Activated CD4-positive, alpha-beta T cell treated with anti-CD3 and anti-CD28 coated beads, Interleukin-2, amount 50 U/mL, for 48 hours (primary cell): ENCODE measurements around the gene EBPL.
"Not testable (repeated sequence)": the region's sequence is repeated elsewhere in the genome, so short reads cannot be mapped to it uniquely, and the experiment has no call there.

Source experiments
- DNase-seq, 2 experiments: peaks; one replicate each; pipeline ENCODE4 v3.0.0-alpha.2; 2020

Gene EBPL

GRCh38 chr13:49632156-49632555 lies 59.1 kb downstream of the EBPL start:
- no peak for DNase-seq

- DNase-seq: no peak
These were observed 60.7 kb downstream of the EBPL start for GRCh38 chr13:49630580-49630979.

GRCh38 chr13:49629947-49630346 lies 61.3 kb downstream of the EBPL start:
- DNase-seq: no peak

DNA sequence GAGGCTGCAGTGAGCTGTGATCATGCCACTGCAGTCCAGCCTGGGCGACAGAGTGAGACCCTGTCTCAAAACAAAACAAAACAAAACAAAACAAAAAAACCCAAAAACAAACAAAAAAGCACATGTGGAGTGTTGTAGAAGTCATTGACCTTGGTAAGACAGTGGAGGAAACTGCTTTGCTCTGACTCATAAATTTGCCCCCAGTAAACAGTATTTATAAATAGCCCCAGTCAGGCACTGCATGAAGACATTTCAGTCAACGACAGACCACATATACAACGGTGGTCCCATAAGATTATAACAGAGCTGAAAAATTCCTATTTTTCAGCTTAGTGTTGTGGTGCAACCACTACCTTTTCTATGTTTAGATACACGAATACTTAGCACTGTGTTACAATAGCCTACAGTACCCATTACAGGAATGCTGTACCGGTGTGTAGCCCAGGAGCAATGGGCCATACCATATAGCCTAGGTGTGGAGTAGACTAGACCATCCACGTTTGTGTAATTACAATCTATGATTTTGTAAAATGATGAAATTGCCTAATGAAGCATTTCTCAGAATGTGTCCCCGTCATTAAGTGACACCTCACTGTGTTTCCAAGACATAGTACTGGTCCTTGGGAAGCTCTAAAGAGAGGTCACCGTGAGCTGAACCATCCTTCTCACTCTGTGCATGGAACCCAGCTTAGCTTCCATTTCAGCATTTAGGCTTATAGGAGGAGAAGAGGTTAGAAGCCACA lies 61.9 kb downstream of the EBPL start:
- DNase-seq: no peak

DNA sequence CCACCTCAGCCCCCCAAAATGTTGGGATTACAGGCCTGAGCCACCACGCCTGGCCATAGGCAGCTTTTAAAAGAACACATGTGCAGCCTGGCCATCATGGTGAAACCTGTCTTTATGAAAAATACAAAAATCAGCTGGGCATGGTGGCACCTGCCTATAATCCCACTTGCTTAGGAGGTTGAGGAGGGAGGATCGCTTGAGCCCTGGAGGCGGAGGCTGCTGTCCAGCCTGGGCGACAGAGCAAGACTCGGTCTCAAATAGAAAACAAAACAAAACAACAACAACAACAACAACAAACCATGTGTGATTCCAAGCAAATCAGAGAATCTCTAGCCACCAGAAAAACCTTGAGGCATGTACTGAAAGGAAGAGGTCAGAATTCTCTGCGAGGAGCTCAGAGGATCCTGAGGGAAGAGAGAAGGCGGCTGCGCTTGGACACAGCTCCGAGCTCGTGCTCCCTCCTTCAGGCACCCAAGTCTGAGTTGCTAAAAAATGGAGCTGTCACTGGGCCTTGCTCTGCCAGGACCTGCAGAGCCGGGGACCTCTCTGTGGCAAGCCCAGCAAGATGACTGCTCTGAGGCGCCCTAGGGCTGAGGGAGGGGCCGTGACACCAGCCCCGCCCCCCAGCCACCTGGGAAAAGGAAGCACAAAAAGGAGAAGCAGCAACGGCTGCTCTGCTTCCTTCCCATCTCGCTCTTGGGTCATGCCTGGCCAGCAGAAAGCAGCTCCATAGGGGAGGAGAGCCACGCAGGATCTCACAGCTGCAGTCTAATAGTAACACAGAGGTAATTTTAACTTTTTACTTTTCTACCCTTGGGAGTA lies 63.2 kb downstream of the EBPL start, which contains the start of gene ARL11:
TSS of gene ARL11 (plus strand) at position 677 of the 822 bp plus-strand sequence. CDS start 1,941 bp downstream, outside the sequence.
- peak; percentile 61 to 70 for DNase-seq

- DNase-seq: no peak
These were observed 65.8 kb downstream of the EBPL start for GRCh38 chr13:49625392-49626079.

DNA sequence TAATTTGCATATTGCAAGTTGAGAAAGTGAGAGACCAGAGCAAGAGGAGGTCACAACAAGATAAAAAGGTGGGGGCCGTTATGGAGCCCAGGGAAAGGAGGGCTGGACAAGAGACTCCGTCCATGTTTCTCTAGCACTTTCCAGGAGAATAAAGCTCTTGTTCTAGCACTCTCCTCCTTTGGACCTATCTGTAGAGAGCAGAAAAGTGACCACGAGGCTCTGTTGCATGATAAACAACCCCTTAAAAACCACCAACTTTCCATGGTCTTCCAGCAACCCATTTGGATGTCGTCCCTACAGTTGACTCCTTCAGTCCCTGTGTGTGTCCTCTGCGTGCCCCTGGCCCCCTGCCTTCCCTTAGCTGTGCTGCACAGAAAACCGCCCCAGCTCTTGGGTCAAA lies 67.1 kb downstream of the EBPL start:
- no peak for DNase-seq

- DNase-seq: no peak
These were observed 68.9 kb downstream of the EBPL start for GRCh38 chr13:49622174-49622946.

DNA sequence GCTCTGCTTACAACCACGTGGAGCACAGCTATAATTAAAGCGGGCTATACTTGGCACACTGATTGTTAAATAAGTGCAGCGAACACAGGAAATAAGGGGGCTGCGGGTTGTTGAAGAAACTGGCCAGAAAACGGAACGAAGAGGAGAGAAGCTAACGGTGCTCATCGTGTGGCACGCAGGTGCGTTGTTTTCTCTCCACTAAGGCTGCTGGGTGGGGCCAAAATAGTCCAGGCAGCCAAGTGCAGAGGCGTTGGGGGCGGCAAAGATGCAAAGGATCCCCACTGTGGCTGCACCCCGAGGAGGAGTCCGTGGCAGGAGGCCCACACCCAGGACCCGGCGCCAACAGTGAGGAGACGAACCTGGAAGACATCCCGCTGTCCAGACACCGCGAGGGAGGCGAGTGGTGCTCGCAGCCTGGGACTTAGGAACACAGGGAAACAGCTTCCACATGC lies 71.1 kb downstream of the EBPL start:
- peak in 1 of 2 experiments; percentile 4 for DNase-seq

DNA sequence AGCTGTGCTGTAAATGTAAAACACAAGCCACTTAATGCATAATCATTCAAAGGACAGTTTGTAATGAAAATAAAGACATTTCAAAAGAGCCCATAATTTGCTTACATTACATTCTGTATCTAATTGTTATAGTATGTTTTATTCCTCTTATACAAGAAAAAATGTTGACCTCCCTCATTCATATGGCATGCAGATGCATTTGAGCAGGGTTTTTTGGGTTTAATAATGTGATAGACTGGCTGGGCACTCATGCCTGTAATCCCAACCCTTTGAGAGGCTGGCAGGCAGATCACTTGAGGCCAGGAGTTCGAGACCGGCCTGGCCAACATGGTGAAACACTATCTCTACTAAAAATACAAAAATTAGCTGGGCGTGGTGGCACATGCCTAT lies 74.6 kb downstream of the EBPL start:
- DNase-seq: no peak

GRCh38 chr13:49615836-49616675 lies 75.2 kb downstream of the EBPL start:
- DNase-seq: no peak

DNA sequence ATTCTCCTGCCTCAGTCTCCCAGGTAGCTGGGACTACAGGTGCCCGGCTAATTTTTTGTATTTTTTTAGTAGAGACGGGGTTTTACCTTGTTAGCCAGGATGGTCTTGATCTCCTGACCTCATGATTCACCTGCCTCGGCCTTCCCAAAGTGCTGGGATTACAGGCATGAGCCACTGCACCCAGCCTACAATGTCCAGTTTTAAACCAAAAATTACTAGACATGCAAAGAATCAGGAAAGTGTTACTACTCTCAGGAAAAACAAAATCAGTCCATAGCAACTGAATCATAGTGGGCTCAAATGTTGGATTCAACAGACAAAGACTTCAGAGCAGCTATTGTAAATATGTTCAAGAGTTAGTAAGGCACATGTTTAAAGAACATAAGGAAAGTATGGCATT lies 79.2 kb downstream of the EBPL start:
- DNase-seq: not testable (repeated sequence)
